Esophagus muscularis mucosa (tissue), 4 donors: ENCODE results near the gene MOBP.

Source experiments
- CTCF ChIP-seq, 3 experiments: fragments of 200-600 bp in 2 of 3; fragments of 450-650 bp in 1 of 3; sonication (generic) in 2 of 3; IDR thresholded peaks; one replicate each; pipeline ENCODE4 v1.5.1; 2017 to 2019; ENCODE audit warnings: antibody characterized with exemption in 3 of 3, mild to moderate bottlenecking in 2 of 3, moderate library complexity in 1 of 3
- EP300 ChIP-seq: sonication (generic); formaldehyde crosslinking; IDR thresholded peaks from one replicate; pipeline ENCODE4 v1.6.1; 2017; ENCODE audit warnings: antibody characterized with exemption
- POLR2AphosphoS5 ChIP-seq, 2 donors: sonication (generic); formaldehyde crosslinking; IDR thresholded peaks; one replicate each; pipeline ENCODE4 v1.6.1; 2017; ENCODE audit warnings: antibody characterized with exemption in 2 of 2

- TF ChIP-seq EP300 (no peak), CTCF (IDR thresholded peaks at IDR 0.05) (no peak), POLR2AphosphoS5 (IDR thresholded peaks at IDR 0.05) (no peak)
Observed at GRCh38 chr3:39501968-39502837, 34.7 kb downstream of the MOBP start.
